RWPE1 (cell line): Measurements from ENCODE around the gene GALNT2.

ENCODE experiments used
- CTCF ChIA-PET: fragments of 350-600 bp; sonication (Branson Sonifier 250); formaldehyde crosslinking; extraction: SDS; loops from one replicate; lab custom pipeline; 2021; lab: Yijun Ruan, JAX
- POLR2A ChIA-PET: fragments of 400-600 bp; formaldehyde crosslinking; extraction: SDS; loops from one replicate; lab custom pipeline; 2020; ENCODE audit warnings: antibody characterized with exemption; ENCODE audit not compliant: low non-redundant PET; lab: Yijun Ruan, JAX
- DNase-seq: peaks from one replicate; pipeline ENCODE4 v3.0.0; 2012; ENCODE audit warnings: low spot score
- H3K27ac ChIP-seq: fragments of 450-650 bp; 2 replicates; pipeline ENCODE4 v1.5.1; 2017
- TF ChIP-seq, protein P1 (sequence below): fragments of 450-650 bp; conservative IDR thresholded peaks from 2 replicates; pipeline ENCODE4 v1.5.1; 2017; ENCODE audit warnings: low read depth, mild to moderate bottlenecking

GALNT2 gene

DNA sequence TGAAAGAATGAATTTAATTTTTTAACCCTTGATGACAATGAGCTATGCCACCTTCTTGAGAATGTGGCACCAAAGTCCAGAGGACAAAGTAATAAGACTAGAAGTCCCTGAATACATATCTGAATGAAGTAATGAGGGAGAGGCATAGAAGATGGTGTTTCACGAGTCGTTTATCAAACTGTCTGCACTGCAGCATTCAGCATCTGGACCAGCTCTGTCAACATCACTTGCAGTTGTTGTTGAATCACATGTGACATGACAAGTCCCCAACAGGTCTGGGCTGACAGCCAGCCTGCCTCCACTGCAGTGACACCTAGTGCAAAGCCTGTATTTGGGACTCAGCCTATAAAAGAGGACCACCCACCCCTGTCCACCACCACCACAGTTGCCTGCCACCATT, 17.3 kb upstream of the GALNT2 start:
- no peak for DNase-seq
- no peak overlapping the region for H3K27ac ChIP-seq
- CTCF ChIA-PET = no interaction called here
- POLR2A ChIA-PET = no interaction called here
- TF ChIP-seq, protein P1, sequence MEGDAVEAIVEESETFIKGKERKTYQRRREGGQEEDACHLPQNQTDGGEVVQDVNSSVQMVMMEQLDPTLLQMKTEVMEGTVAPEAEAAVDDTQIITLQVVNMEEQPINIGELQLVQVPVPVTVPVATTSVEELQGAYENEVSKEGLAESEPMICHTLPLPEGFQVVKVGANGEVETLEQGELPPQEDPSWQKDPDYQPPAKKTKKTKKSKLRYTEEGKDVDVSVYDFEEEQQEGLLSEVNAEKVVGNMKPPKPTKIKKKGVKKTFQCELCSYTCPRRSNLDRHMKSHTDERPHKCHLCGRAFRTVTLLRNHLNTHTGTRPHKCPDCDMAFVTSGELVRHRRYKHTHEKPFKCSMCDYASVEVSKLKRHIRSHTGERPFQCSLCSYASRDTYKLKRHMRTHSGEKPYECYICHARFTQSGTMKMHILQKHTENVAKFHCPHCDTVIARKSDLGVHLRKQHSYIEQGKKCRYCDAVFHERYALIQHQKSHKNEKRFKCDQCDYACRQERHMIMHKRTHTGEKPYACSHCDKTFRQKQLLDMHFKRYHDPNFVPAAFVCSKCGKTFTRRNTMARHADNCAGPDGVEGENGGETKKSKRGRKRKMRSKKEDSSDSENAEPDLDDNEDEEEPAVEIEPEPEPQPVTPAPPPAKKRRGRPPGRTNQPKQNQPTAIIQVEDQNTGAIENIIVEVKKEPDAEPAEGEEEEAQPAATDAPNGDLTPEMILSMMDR = no peak

DNA sequence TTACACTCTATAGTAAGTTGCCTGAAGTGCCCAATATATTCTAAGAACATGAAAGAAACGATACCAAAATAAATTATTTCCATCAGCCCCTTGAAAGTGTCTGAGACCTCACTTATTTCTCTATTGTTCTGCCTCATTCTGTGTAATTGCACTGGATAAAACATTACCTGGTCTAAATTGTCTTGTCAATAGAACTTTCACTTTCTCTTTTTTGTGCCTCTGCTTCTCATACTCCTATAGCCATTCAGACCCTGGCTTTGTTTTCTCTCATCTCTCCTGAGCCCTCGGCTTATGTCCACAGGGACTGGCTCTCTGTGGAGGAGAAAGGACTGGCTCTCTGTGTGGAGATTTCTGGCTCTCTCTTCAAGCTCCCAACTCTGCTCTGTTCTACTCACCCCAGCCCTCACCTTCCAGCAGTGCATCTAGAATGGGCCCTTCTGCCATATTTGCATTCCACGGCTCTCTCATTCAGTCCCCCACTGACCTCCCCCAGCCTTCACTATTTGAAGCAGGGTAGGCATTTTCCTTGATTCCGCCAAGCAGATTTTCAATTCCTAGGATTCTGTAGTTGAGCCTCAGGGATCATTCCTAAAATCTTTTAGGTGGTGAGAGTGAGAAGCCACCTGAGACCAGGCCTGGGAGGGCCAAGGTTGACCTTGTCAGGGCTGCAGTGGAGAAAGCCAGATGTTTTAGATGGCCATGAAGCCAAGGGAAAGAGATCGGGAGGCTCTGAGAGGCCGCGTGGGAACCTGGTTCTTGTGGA, 15.9 kb upstream of the GALNT2 start:
- TF ChIP-seq, protein P1 = no peak
- no peak overlapping the region for H3K27ac ChIP-seq
- CTCF ChIA-PET = no interaction called here
- DNase-seq = no peak
- POLR2A ChIA-PET = no interaction called here

DNA sequence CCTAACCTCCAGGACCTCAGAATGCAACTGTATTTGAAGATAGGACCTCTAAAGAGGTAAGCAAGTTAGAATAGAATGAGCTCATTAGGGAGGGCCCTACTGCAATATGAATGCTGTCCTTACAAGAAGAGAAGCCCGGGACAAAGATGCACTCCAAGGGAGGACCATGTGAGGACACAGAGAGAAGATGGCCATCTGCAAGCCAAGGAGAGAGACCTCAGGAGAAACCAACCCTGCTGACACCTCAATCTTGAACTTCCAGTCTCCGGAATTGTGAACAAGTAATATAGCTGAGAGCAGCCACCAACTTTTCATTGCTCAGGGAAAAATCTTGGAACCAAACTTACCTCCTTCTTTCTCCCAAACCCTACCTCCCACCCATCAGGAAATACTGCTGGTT, 15.0 kb upstream of the GALNT2 start:
- no peak for DNase-seq
- CTCF ChIA-PET = no interaction called here
- H3K27ac ChIP-seq = no peak overlapping the region
- TF ChIP-seq, protein P1 = no peak
- POLR2A ChIA-PET = no interaction called here

DNA sequence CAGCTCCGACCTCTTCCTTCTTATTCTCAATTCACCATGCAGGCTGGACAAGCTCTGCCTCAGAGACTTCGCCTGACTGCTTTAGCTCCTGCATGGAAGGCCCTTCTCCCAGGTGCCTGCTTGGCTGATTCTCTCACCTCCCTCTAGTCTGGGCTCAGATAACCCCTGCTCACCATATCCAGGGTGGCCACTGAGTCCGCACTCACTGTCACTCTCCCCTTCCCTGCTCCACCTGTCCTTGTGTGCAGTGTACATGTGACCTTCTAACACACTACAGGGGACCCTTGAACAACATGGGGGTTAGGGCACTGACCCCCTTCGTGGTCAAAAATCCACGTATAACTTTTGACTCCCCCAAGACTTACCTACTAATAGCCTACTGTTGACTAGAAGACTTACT, 14.4 kb upstream of the GALNT2 start:
- DNase-seq = no peak
- H3K27ac ChIP-seq = no peak overlapping the region
- ChIA-PET CTCF (no interaction called here), POLR2A (no interaction called here)
- TF ChIP-seq, protein P1 = no peak

DNA sequence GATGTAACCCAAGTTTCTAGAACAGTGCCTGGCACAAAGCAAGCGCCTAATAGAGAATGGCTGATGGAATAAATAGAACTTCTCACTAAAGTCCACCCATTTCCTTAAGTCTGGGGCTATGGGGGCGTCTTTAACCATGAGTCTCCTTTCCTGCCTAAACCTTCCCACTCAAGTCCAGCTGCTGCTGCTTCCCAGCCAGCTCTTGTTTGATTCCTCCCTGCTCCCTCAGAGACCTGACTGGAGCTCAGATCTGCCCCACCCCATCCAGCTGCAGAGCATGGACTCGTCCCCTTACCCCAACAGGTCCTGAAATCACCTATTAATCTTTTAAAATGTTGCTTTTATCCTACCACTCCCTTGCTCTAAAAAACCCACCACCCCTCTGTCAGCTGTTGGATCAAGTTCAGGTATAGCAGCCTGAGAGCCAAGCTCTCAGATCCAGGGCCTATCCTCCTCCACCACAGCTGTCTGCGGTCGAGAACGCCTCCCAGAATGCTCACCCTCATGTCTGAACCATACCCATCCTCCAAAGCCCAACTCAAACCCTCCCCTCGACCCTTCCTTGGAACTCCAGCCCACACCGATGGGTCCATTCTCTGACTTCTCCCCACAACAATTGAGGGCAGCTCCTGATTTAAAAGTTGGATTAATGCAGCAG, 12.8 kb upstream of the GALNT2 start:
- H3K27ac ChIP-seq = no peak overlapping the region
- TF ChIP-seq, protein P1 = no peak
- ChIA-PET CTCF (no interaction called here), POLR2A (no interaction called here)
- DNase-seq = no peak

DNA sequence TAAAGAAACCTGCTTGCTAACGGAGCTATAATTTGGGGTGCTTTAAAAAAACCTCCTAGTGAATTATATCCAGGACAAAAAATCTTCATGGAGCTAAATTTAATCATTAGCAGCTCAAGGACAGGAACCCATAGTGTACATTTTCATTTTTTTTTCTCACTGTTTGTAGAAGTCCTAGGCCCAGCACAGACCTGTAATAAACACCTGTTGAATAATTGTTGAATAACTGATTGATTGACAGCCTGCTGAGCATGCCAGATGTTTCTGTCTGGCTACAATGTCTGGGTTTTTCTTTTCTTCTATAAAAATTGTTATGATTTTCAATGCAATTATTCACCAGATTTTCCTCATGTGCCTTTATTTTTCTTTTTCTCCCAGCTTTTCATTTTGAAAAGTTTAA, 10.9 kb upstream of the GALNT2 start:
- no peak for DNase-seq
- POLR2A ChIA-PET = no interaction called here
- H3K27ac ChIP-seq = no peak overlapping the region
- CTCF ChIA-PET = interaction anchor here (0.6 to 0.7 kb wide), 3 partner anchors 10 to 497 kb away, joined by 3 to 11 read pairs (median 5); no protein-coding TSS in a partner anchor
- TF ChIP-seq, protein P1 = no peak
